ENCODE measurements around the gene ECT2L. TPM values are rescaled to one million over a fixed set of nuclear protein-coding genes. Genes with fewer than 3 reads are reported as not detected.

ECT2L gene
- total and polyA plus RNA-seq, 2 of the 13 experiments (the other 11 are each of a cell fraction or from before 2014, with no cell fraction given), result 0.12 TPM; not detected in 1

DNA sequence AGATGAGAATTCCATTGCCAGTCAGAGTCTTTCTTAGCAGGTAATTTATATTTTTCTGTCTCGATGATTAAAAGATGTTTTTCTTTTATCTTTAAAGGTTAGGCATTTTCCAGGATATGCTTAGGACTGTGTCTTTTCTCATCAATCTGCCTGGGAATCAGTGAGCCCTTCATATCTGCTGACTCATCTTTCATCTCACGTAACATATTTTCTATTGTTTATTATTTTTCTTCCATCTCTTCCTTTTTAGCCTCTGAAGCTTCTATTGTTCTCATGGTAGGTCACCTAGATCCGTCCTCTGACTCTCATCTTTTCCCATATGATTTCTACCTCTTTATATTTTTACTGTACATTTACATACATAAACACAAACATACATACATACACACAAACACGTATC is 13.6 kb upstream of the ECT2L start (continued):
- TF ChIP-seq, protein P1, sequence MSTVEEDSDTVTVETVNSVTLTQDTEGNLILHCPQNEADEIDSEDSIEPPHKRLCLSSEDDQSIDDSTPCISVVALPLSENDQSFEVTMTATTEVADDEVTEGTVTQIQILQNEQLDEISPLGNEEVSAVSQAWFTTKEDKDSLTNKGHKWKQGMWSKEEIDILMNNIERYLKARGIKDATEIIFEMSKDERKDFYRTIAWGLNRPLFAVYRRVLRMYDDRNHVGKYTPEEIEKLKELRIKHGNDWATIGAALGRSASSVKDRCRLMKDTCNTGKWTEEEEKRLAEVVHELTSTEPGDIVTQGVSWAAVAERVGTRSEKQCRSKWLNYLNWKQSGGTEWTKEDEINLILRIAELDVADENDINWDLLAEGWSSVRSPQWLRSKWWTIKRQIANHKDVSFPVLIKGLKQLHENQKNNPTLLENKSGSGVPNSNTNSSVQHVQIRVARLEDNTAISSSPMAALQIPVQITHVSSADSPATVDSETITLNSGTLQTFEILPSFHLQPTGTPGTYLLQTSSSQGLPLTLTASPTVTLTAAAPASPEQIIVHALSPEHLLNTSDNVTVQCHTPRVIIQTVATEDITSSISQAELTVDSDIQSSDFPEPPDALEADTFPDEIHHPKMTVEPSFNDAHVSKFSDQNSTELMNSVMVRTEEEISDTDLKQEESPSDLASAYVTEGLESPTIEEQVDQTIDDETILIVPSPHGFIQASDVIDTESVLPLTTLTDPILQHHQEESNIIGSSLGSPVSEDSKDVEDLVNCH (CRISPR knock-in tag; IDR thresholded peaks at IDR 0.05), result no peak

DNA sequence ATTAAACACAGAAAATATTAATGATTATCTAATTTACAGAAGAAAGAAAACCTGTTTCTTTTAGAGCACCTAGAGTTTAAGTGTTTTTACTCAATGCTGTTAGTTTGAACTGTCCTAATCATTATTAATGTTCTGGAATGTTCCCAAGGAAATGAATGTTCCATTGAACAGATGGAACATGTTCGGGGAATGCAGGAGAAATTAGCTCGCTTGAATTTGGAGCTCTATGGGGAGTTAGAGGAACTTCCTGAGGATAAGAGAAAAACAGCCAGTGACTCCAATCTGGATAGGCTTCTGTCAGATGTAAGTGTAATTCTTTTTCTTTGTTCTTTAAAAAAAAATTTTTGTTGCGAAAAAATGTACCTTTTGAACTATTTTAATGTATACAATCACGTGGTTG is 10.8 kb upstream of the ECT2L start:
- Histone ChIP-seq H3K4me3 (replicated peaks in 1 of 3; ENCODE audit: insufficient read depth in 1 of 3, low read depth in 2 of 3, low read length in 3 of 3) (no peak overlapping the region), H2AFZ (ENCODE audit: low read length) (no peak overlapping the region), H3K36me3 (replicated peaks in 1 of 2; ENCODE audit: control insufficient read depth in 1 of 2, insufficient read depth in 2 of 2, low read length in 2 of 2) (peaks cover 3 to 10% of the 10 kb centered on the region in 2 experiments; a peak in 4 of 5 replicates), H3K4me1 (ENCODE audit: insufficient read depth, low read length) (no peaks in the 10 kb centered on the region), H3K27ac (ENCODE audit: extremely low read length, insufficient read depth, low read length) (no peak overlapping the region), H3K79me2 (ENCODE audit: insufficient read depth, low read length) (no peaks in the 10 kb centered on the region), H4K20me1 (ENCODE audit: insufficient read depth, low read length) (no peaks in the 10 kb centered on the region), H3K4me2 (ENCODE audit: low read depth, low read length) (no peak overlapping the region), H3K9me3 (ENCODE audit: low read length) (no peaks in the 10 kb centered on the region), H3K9ac (ENCODE audit: insufficient read depth, low read depth, low read length) (no peak overlapping the region), H3K27me3 (ENCODE audit: control insufficient read depth in 1 of 2, insufficient read depth in 2 of 2, low read length in 2 of 2) (no peaks in the 10 kb centered on the region)
- BruUV-seq (replicated peaks), result no TSS peak
- DNase-seq (ENCODE audit: low spot score), result no peak
- ChIA-PET CTCF (ENCODE audit: low intra/inter-chr PET ratio, low total read pairs) (no interaction called here), POLR2A (no interaction called here)
- in situ Hi-C loops (cut with HindIII; ENCODE audit: extremely low pct_ligation_motif_present, low pct_unique_long_range_greater_than_20kb) (no loop called here), intact Hi-C loops (cut with micrococcal nuclease; ENCODE audit: unreplicated experiment) (no loop called here)
- 92% methylated on average over 4 of the region's 4 CpGs for WGBS (ENCODE audit: low lambda C conversion rate)
- no peak for FAIRE-seq
- no peak for TF ChIP-seq BHLHE40 (IDR thresholded peaks at IDR 0.05; ENCODE audit: low read length)
- no peak for TF ChIP-seq ZIK1 (CRISPR knock-in tag; IDR thresholded peaks at IDR 0.05; ENCODE audit: borderline replicate concordance, low read depth)
- TF ChIP-seq, protein P2, sequence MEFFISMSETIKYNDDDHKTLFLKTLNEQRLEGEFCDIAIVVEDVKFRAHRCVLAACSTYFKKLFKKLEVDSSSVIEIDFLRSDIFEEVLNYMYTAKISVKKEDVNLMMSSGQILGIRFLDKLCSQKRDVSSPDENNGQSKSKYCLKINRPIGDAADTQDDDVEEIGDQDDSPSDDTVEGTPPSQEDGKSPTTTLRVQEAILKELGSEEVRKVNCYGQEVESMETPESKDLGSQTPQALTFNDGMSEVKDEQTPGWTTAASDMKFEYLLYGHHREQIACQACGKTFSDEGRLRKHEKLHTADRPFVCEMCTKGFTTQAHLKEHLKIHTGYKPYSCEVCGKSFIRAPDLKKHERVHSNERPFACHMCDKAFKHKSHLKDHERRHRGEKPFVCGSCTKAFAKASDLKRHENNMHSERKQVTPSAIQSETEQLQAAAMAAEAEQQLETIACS (CRISPR knock-in tag; IDR thresholded peaks at IDR 0.05), result no peak
- TF ChIP-seq ZNF629 (CRISPR knock-in tag; conservative IDR thresholded peaks at IDR 0.05), result no peak
- TF ChIP-seq, protein P3, sequence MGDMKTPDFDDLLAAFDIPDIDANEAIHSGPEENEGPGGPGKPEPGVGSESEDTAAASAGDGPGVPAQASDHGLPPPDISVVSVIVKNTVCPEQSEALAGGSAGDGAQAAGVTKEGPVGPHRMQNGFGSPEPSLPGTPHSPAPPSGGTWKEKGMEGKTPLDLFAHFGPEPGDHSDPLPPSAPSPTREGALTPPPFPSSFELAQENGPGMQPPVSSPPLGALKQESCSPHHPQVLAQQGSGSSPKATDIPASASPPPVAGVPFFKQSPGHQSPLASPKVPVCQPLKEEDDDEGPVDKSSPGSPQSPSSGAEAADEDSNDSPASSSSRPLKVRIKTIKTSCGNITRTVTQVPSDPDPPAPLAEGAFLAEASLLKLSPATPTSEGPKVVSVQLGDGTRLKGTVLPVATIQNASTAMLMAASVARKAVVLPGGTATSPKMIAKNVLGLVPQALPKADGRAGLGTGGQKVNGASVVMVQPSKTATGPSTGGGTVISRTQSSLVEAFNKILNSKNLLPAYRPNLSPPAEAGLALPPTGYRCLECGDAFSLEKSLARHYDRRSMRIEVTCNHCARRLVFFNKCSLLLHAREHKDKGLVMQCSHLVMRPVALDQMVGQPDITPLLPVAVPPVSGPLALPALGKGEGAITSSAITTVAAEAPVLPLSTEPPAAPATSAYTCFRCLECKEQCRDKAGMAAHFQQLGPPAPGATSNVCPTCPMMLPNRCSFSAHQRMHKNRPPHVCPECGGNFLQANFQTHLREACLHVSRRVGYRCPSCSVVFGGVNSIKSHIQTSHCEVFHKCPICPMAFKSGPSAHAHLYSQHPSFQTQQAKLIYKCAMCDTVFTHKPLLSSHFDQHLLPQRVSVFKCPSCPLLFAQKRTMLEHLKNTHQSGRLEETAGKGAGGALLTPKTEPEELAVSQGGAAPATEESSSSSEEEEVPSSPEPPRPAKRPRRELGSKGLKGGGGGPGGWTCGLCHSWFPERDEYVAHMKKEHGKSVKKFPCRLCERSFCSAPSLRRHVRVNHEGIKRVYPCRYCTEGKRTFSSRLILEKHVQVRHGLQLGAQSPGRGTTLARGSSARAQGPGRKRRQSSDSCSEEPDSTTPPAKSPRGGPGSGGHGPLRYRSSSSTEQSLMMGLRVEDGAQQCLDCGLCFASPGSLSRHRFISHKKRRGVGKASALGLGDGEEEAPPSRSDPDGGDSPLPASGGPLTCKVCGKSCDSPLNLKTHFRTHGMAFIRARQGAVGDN (CRISPR knock-in tag; IDR thresholded peaks at IDR 0.05), result no peak
- no peak for TF ChIP-seq ZNF180 (CRISPR knock-in tag; IDR thresholded peaks at IDR 0.05; ENCODE audit: borderline replicate concordance, low read depth)
- TF ChIP-seq TCF7 (IDR thresholded peaks at IDR 0.05; ENCODE audit: low read depth), result no peak
- TF ChIP-seq, protein P4, sequence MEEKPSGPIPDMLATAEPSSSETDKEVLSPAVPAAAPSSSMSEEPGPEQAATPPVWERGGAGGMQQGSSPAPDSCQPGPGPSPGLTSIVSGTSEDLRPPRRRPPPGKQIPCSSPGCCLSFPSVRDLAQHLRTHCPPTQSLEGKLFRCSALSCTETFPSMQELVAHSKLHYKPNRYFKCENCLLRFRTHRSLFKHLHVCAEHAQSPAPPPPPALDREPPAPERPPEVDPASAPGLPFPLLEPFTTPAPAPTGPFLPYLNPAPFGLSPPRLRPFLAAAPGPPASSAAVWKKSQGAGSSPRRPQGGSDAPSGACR (CRISPR knock-in tag; IDR thresholded peaks at IDR 0.05), result no peak
- no peak for ATAC-seq
